ENCODE results near the gene SRR. TPM values are rescaled to one million over a fixed set of nuclear protein-coding genes. Genes with fewer than 3 reads are reported as not detected.
"Not testable (repeated sequence)": the region's sequence is repeated elsewhere in the genome, so short reads cannot be mapped to it uniquely, and the experiment has no call there.

The SRR gene
- total RNA-seq = 8.4 and 19.7 TPM in 2 replicates

GRCh38 chr17:2303204-2304188, at the start of gene SRR, which contains the start of gene SMG6:
Gene SRR, plus strand, starts transcription at chr17:2303950. Its CDS starts 11,611 bp downstream, at chr17:2315561.
Gene SMG6, minus strand, starts transcription at chr17:2303785. Its CDS starts 65 bp downstream, at chr17:2303720.
- DNase-seq (ENCODE audit: extremely low read depth, low read depth, low spot score) = no peak

- not testable (repeated sequence) for DNase-seq (ENCODE audit: extremely low read depth, low read depth, low spot score)
Observed at GRCh38 chr17:2258830-2259229, 44.9 kb upstream of the SRR start.

DNA sequence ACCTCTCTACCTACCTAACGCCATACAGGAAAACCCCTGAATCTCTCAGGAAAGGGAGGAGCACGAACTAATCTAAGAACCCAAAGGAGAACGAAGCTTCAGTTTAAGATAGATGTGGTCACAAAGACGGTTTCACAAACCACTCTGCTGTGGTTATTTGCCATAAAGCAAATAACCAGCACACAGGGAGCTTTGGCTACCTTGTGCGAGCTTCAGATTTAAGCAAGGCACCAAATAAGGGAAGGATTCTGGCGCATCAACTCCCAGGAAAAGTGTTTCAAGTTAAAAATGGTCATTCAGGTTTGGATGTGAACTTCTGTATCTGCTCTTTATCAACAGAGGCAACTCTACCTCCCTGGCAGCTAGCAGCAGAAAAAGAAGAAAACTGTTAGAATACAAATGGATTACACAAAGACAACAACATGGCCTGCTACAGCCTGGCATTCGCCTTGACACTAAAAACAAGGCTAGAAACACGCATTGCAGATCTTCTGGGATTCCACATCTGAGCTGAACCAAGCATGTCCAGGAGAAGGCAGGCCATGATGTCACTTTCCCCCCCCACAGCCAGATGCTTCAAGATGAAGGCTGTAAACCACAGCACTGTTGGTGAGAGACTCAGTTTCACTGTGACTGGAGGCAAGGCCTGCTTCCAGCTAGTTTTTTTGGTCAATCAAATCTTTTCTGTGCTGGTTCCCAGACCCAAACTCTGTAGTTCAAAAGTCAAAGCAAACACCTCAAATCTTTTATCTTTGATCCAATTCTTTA, 43.8 kb upstream of the SRR start:
- no peak for DNase-seq (ENCODE audit: extremely low read depth, low read depth, low spot score)

DNA sequence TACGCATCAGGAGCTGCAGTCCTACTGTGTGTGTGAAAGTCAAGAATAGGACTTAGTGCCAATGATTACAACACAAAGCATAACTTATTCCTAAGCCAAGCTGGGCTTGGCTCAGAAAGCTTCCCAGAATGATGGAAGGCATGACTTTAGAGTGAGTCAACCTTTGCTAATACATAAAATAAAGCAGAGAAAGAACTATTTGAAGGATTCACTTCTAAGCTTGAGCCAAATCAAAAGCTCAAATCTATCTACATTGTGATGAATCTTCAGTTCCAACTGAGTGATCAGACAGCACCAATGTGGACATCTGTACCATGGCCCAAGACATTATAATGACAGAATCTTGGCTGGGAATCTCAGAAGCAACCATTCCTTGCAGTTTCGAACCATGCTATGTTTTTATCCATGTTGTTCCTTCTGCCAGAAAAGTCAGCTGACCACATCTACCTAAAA, 41.6 kb upstream of the SRR start:
- DNase-seq (ENCODE audit: extremely low read depth, low read depth, low spot score) = no peak

- DNase-seq (ENCODE audit: extremely low read depth, low read depth, low spot score) = no peak
Observed at GRCh38 chr17:2263183-2264066, 40.3 kb upstream of the SRR start.

DNA sequence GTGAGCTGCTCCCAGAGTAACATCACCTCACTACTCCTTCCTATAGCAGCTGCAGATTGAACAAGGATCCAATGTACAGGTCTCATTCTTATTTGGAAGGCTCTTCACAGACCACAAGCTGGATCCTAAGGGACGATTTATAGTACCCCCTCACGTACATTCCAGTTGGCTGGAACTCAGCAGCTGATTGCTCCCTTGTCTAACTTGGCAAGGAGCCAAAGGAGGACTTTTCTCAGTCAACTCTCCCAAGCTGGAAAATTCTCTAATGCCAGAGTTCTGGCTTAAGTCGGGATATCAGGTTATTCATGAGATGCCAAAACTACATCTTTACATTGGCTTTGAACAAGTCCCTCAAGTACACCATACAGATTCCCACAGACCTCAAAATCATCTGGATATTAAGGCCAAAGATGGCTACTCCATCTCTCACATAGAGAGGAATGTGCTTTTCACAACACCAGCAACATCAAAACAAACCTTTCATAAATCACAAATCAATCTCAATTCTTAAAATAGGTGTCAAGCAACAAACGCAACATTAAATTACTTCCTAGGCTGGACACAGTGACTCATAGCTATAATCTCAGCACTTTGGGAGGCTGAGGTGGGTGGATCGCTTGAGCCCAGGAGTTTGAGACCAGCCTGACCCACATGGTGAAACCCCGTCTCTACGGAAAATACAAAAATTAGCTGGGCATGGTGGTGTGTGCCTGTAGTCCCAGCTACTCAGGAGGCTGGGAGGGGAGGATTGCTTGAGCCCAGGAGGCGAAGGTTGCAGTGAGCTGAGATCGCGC, 39.5 kb upstream of the SRR start:
- DNase-seq (ENCODE audit: extremely low read depth, low read depth, low spot score) = no peak

GRCh38 chr17:2265166-2265565, 38.6 kb upstream of the SRR start:
- not testable (repeated sequence) for DNase-seq (ENCODE audit: extremely low read depth, low read depth, low spot score)

- DNase-seq (ENCODE audit: extremely low read depth, low read depth, low spot score) = no peak
Observed at GRCh38 chr17:2266045-2266864, 37.5 kb upstream of the SRR start.

GRCh38 chr17:2266865-2267228, 36.9 kb upstream of the SRR start:
- no peak for DNase-seq (ENCODE audit: extremely low read depth, low read depth, low spot score)

GRCh38 chr17:2267354-2267753, 36.4 kb upstream of the SRR start:
- no peak for DNase-seq (ENCODE audit: extremely low read depth, low read depth, low spot score)

DNA sequence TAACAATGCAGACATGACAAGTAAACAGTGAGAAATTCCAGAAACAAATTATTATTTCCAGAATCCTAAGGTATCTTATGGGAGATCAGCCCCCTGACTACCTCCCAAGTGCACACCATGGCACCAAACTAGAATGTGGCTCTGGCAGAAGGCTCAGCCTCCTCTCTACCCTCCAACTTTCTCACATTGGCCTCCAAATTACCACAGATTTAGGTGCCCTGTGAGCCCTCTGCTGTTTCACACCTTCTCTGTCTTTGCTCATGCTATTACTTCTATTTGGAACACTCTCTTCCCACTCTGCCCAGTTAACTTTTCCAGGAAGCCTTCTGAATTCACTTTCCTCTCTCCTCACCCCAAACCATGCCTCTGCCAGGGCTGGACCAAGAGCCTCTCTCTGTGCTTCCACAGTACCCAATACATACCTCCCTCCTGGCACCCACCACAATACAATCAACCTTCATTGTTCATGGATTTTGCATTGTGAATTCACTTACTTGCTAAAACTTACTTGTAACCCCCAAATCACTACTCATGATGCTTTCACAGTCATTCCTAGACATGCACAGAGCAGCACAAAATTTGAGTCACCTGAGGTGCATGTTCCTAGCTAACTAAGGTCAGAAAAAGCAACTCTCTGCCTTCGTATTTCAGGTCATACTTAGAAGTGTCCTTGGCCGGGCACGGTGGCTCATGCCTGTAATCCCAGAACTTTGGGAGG, 31.6 kb upstream of the SRR start:
- no peak for DNase-seq (ENCODE audit: extremely low read depth, low read depth, low spot score)

DNA sequence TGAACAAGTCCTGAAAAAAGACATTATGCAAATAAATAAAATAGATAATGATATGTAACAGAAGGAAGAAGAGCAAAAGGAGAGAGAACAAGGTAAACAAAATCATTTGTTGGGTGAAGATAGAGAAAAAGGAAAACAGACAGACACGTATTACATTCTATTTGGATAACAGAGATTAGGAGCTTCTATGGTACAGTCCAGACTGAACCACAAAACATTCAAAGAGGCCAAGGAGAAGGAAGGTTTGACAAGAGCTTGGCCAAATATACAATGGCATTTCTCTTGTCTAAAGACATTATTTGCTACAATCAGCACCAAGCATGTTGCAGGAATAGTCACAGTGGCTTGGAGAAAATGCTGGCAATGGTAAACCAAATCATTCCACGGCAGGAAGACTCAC, 29.3 kb upstream of the SRR start:
- no peak for DNase-seq (ENCODE audit: extremely low read depth, low read depth, low spot score)

DNA sequence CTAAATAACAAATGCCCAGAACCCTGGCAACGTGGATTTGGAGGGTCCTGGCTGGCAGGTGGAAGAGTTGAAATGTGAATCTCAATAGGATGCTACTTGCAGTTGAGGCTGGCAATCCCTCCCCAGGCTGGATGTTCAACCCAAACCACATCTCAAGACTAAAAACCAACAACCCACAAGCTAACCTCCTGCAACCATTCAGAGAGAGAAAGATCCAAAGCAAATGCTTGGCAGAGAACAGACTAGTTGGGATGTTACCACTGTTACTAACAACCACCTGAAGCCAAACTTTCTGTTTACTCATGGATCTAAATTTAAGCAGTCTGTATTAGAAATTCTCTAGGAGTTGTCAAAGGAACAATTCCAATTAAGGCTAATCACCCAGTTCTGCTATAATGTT, 28.0 kb upstream of the SRR start:
- DNase-seq (ENCODE audit: extremely low read depth, low read depth, low spot score) = no peak

DNA sequence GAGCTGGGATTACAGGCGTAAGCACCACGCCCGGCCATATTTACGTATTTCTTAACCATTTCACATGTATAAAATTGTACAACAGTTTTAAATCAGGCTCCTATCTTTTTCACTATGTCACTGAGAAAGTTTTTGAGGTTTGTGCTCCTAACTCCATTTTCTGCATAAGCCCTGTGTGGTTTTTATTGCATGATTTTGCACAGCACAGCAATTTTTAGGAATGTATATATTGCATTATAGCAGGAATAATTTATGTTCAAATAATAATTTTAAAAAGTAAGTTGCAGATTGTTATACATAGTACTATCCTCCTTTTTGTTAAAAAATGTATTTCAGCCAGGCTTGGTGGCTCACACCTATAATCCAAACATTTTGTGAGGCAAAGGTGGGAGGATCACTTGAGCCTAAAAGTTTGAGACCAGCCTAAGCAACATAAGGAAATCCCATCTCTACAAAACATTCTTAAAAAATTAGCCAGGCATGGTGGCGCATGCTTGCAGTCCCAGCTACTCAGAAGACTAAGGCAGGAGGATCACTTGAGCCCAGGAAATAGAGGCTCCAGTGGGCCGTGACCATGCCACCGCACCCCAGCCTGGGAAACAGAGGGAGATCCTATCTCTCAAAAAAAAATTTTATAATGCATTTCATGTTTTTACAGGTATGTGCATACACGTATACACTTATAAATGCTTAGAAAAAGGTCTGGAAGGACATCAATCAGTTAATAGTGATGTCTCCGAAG, 26.1 kb upstream of the SRR start:
- DNase-seq (ENCODE audit: extremely low read depth, low read depth, low spot score) = no peak

DNA sequence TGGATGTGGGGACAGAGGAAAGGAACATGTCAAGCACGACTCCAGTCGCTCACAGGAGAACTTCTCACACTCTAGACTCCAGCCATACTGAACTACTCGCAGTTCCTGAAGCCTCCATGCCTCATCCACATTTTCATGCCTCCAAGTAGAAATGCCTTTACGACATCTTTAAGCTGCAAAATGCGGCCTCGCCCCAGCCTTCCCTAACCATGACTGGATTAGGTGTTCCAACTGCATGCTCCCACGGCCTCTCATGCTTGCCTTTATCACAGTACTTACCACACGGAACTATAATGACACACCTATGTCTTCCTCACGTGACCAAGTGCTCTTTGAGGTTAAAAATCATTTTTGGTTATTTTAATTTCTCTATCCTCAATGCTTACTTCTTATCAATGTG, 24.0 kb upstream of the SRR start:
- DNase-seq (ENCODE audit: extremely low read depth, low read depth, low spot score) = no peak

GRCh38 chr17:2282297-2282873, 21.4 kb upstream of the SRR start:
- peak; percentile 23 for DNase-seq (ENCODE audit: extremely low read depth, low read depth, low spot score)

DNA sequence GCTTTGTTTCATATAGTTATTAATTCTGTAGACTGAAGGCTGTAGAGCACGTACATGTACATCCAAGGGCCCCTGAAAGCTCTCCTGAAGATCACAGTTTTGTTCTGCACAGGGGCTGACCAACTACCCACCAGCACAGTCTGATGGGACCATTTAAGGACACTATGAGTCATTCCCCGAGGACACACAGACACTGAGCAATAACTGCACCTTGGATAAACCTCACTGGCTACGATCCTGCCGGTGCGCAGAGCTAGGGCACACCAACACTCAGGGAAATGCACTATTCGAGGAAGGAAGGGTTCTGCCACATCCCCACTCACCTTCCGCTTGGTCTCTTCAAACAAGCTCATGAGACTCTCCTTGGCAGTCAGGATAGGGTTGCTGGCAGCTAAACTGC, 20.4 kb upstream of the SRR start:
- DNase-seq (ENCODE audit: extremely low read depth, low read depth, low spot score) = no peak
